ENCODE measurements around the gene ZNF512B. TPM values are rescaled to one million over a fixed set of nuclear protein-coding genes. Genes with fewer than 3 reads are reported as not detected.
A peak's percentile ranks its signal among the peaks of the same experiment; 100 is the strongest.

ZNF512B gene
- total and polyA plus RNA-seq, 3 donors from 2014 or later = 16.7 to 27.6 (median 24.5) TPM

DNA sequence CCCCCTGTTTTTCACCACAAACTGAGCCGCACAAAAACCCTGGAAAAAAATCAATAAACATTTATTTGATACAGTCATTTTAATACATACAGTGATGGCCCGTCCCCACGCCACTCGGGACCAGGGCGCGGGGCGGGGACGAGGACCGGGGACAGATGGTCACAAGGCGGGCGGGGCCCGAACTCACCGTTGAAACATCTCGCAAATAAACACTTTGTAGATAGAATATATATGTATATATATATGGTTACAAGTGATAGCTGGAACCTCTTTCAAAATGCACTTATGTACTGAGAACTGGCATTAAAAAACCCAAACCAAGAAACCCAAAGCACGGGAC lies 13.1 kb downstream of the ZNF512B start:
- no peak for DNase-seq
- Histone ChIP-seq H3K27ac (peak overlapping the region; percentile 21 to 46), H3K36me3 (ENCODE audit: low read depth, missing control alignments) (no peaks in the 10 kb centered on the region), H3K9me3 (no peaks in the 10 kb centered on the region), H3K4me1 (peaks cover 46% of the 10 kb centered on the region), H3K27me3 (no peaks in the 10 kb centered on the region), H3K4me3 (peak overlapping the region; percentile 49 to 88)
- intact Hi-C loops (cut with DNase I; ENCODE audit: low total_unique reads) = no loop called here
- 1 to 4% methylated on average over 14 to 15 of the region's 15 CpGs for WGBS, 2 donors
- TF ChIP-seq, protein P1, sequence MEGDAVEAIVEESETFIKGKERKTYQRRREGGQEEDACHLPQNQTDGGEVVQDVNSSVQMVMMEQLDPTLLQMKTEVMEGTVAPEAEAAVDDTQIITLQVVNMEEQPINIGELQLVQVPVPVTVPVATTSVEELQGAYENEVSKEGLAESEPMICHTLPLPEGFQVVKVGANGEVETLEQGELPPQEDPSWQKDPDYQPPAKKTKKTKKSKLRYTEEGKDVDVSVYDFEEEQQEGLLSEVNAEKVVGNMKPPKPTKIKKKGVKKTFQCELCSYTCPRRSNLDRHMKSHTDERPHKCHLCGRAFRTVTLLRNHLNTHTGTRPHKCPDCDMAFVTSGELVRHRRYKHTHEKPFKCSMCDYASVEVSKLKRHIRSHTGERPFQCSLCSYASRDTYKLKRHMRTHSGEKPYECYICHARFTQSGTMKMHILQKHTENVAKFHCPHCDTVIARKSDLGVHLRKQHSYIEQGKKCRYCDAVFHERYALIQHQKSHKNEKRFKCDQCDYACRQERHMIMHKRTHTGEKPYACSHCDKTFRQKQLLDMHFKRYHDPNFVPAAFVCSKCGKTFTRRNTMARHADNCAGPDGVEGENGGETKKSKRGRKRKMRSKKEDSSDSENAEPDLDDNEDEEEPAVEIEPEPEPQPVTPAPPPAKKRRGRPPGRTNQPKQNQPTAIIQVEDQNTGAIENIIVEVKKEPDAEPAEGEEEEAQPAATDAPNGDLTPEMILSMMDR (IDR thresholded peaks at IDR 0.05) = no peak
- no peak for TF ChIP-seq POLR2A (IDR thresholded peaks at IDR 0.05)

DNA sequence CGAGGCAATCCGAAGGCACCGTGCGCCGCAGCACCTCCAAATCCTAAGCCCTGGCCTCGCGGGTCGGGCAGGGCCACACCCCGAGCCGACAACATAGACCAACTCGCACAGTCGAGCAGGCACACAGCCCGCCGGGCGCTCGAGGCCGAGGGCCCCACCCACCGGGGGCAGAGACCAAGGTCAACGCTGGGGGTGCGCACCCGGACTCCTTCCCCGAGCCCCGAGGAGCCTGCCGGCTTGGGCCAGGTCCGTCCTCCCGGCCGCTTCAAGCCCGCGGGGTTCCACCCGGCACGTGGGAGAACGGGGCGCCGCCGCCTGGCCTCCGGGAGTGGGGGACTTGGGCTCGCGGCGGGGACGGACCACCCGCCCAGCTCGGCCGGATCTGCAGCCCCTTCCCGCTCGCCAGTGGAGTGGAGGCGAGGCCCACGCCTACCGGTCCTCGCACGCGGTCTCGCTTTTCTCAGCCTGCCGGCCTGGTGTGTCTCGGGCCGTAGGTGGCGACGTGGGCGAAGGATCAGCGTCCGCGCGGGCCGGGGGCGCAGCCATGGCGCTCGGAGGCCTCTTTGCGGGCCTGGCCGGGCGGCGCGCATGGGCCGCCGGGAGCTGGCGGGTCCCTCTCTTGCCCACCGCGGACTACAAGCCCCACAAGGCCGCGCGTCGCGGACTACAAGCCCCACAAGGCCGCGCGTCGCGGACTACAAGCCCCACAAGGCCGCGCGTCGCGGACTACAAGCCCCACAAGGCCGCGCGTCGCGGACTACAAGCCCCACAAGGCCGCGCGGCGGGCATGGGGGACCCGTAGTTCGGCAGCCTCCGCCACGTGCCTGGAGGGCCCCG lies 13.7 kb downstream of the ZNF512B start, which contains the start of gene UCKL1:
Gene UCKL1 (minus strand): TSS at position 590 of the 837 bp plus-strand sequence. CDS start 44 bp downstream, at position 546.
- H3K36me3 ChIP-seq (ENCODE audit: low read depth, missing control alignments) = no peaks in the 10 kb centered on the region
- H3K4me1 ChIP-seq = peaks cover 52% of the 10 kb centered on the region
- peak; percentile 93 for DNase-seq

DNA sequence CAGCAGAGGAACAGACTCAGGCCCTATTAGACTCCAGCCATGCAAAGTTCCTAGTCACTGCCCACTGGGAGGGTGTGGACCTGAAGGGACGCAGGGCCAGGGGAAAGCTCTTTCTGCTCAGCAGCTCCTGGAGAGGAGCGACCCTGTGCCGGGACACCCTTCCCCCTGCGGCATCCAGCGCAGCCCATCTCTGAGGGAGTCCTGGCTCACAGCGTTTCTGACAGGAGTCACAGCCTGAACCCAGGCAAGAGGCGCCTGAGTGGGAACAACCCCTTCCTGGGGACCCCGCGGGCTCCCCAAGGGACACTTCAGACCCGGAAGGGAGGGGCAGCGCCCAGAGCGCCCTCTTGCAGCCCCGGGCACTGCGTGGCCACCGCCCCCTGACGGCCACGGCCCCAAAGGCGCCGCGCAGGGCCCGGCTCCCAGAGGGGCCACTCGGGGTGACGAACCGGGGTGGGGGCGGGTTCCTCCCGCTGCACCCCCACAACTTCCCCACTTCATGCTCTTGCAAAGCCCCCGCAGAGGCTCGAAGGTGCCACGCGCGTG lies 14.4 kb downstream of the ZNF512B start:
- no peak for TF ChIP-seq POLR2A (IDR thresholded peaks at IDR 0.05)
- TF ChIP-seq, protein P1 (IDR thresholded peaks at IDR 0.05) = peak; percentile 30 to 36 (median 32)
- Histone ChIP-seq H3K27me3 (no peaks in the 10 kb centered on the region), H3K4me1 (peaks cover 59% of the 10 kb centered on the region), H3K4me3 (peak overlapping the region; percentile 88 to 96), H3K27ac (peak overlapping the region; percentile 87 to 95), H3K36me3 (ENCODE audit: low read depth, missing control alignments) (no peaks in the 10 kb centered on the region), H3K9me3 (no peaks in the 10 kb centered on the region)
- WGBS, 2 donors = 0% methylated on average over 16 to 29 of the region's 31 CpGs
- intact Hi-C loops (cut with DNase I; ENCODE audit: low total_unique reads) = no loop called here
- DNase-seq = peak; percentile 60

More for the DNA sequence above, 13.7 kb downstream of the ZNF512B start, which contains the start of gene UCKL1:
- intact Hi-C loops (cut with DNase I; ENCODE audit: low total_unique reads) = no loop called here
- Histone ChIP-seq H3K27ac (peak within 1 kb of the TSS; percentile 87 to 95), H3K27me3 (no peaks in the 10 kb centered on the region), H3K9me3 (no peaks in the 10 kb centered on the region), H3K4me3 (peak within 1 kb of the TSS; percentile 88 to 96)
- 0% methylated on average over 12 to 73 of the region's 105 CpGs for WGBS, 2 donors
- TF ChIP-seq, protein P1 (IDR thresholded peaks at IDR 0.05) = no peak
- peak; percentile 24 for TF ChIP-seq POLR2A (IDR thresholded peaks at IDR 0.05)

DNA sequence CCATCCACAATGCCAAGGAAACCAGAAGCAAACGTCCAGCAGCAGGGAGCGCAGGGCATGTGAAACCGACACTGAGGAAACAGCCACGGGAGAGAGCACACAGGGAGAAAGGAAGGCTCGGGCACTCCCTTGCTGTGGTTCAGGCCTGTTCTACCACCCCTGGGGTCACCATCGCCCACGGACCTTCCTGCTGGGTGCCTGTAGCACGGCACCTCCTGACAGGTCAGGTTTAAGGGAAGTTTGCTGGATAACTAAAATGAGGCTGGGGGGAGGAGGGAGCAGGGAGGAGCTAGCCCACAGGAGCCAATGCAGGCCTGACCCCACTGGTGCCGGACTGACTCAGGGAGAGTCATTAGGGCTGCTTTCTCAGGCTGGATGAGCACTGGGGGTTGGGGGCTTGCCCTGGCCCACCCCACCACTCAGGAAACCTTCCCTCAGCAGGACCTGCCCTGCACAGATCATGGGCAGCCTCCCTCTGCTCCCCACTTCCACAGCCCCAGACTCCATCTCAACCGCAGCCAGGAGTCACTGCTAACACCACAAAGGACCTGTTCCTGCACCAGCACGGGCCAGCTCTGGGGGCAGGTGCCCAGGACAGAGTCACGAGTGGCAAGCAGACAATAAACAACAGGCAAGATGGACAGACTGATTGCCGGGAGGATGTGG lies 15.8 kb downstream of the ZNF512B start:
- H3K27me3 ChIP-seq = no peaks in the 10 kb centered on the region
- 53 to 63% methylated on average over 11 to 13 of the region's 13 CpGs for WGBS, 2 donors
- DNase-seq = no peak
- intact Hi-C loops (cut with DNase I; ENCODE audit: low total_unique reads) = no loop called here
- no peak overlapping the region for H3K4me3 ChIP-seq
- no peak for TF ChIP-seq POLR2A (IDR thresholded peaks at IDR 0.05)
- TF ChIP-seq, protein P1 (IDR thresholded peaks at IDR 0.05) = no peak
- peaks cover 74% of the 10 kb centered on the region for H3K4me1 ChIP-seq
- H3K27ac ChIP-seq = peak overlapping the region in 1 of 2 donors; percentile 95
- no peaks in the 10 kb centered on the region for H3K9me3 ChIP-seq
- no peaks in the 10 kb centered on the region for H3K36me3 ChIP-seq (ENCODE audit: low read depth, missing control alignments)
